Mammary epithelial cell (primary cell): ENCODE measurements around the gene CACUL1.

Experiments used
- EZH2 ChIP-seq: IDR thresholded peaks from 2 replicates; pipeline ENCODE4 v1.6.1; 2012; ENCODE audit warnings: low read length, inconsistent platforms, borderline replicate concordance
- TF ChIP-seq, protein P1 (sequence below), 2 donors: IDR thresholded peaks in 1 of 2; conservative IDR thresholded peaks in 1 of 2; 2 replicates each; pipeline ENCODE4 v1.5.1; 2011 to 2012; ENCODE audit warnings: inconsistent platforms in 2 of 2, low read length in 2 of 2, mild to moderate bottlenecking in 2 of 2, control low read depth in 1 of 2, low read depth in 1 of 2; ENCODE audit not compliant: insufficient read depth in 1 of 2; ENCODE audit errors: extremely low read depth in 1 of 2

DNA sequence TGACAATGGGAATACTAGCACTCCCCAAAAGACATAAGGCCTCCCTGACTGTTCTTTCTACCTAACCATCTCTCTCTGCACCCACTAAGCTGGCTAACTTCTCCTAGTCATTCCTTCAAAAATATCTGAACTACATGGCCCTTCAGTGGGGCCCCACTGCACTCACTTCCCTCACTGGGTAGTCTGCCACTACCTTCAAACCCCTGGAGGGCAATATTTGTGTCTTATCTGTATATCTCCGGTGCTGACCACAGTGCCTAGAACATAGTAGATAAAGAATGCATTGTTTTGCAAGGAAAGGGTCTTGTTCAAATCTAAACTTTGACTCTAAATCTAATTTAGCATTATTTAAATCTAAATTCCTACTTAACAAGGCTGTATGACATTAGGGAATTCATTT is 44.3 kb downstream of the CACUL1 start:
- TF ChIP-seq, protein P1, sequence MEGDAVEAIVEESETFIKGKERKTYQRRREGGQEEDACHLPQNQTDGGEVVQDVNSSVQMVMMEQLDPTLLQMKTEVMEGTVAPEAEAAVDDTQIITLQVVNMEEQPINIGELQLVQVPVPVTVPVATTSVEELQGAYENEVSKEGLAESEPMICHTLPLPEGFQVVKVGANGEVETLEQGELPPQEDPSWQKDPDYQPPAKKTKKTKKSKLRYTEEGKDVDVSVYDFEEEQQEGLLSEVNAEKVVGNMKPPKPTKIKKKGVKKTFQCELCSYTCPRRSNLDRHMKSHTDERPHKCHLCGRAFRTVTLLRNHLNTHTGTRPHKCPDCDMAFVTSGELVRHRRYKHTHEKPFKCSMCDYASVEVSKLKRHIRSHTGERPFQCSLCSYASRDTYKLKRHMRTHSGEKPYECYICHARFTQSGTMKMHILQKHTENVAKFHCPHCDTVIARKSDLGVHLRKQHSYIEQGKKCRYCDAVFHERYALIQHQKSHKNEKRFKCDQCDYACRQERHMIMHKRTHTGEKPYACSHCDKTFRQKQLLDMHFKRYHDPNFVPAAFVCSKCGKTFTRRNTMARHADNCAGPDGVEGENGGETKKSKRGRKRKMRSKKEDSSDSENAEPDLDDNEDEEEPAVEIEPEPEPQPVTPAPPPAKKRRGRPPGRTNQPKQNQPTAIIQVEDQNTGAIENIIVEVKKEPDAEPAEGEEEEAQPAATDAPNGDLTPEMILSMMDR (conservative IDR thresholded peaks at IDR 0.05 in 1 of 2, IDR thresholded peaks at IDR 0.05 in 1 of 2; ENCODE audit: extremely low read depth in 1 of 2, insufficient read depth in 1 of 2, low read depth in 1 of 2, low read length in 2 of 2): no peak
- TF ChIP-seq EZH2: no peak
